SK-N-SH (cell line): ENCODE data around the gene PPP1R3C. TPM values are rescaled to one million over a fixed set of nuclear protein-coding genes. Genes with fewer than 3 reads are reported as not detected.

Source experiments
- CTCF ChIA-PET: fragments of 300-600, 350-600 bp; formaldehyde crosslinking; extraction: SDS; loops from one replicate; lab custom pipeline; 2021; lab: Yijun Ruan, JAX
- POLR2A ChIA-PET: fragments of 350-600 bp; sonication (Branson Sonifier 250); formaldehyde crosslinking; extraction: SDS; loops from one replicate; lab custom pipeline; 2020; ENCODE audit warnings: antibody characterized with exemption, inconsistent platforms; lab: Yijun Ruan, JAX
- DNase-seq: peaks from one replicate; pipeline ENCODE4 v3.0.0; 2012
- H2AFZ ChIP-seq: fragments of 200-600 bp; sonication (generic); 2 replicates; pipeline ENCODE4 v1.8.1; 2016; ENCODE audit warnings: antibody characterized with exemption, mild to moderate bottlenecking, low read depth
- H3F3A ChIP-seq: fragments of 200-600 bp; sonication (generic); replicated peaks from 2 replicates; pipeline ENCODE3; 2016; ENCODE audit warnings: antibody characterized with exemption, mild to moderate bottlenecking; ENCODE audit not compliant: insufficient read depth
- H3K27ac ChIP-seq, 2 experiments: fragments of 200-500 bp in 1 of 2; fragments of 200-600 bp in 1 of 2; sonication (Bioruptor generic) in 1 of 2; sonication (generic), shearing (Covaris generic) in 1 of 2; 2 replicates each; pipeline versions ENCODE4 v1.5.1 to v1.6.1; 2014 to 2016; ENCODE audit warnings: low read depth in 2 of 2, inconsistent platforms in 1 of 2, low read length in 1 of 2, mild to moderate bottlenecking in 1 of 2, mixed read lengths in 1 of 2
- H3K27me3 ChIP-seq: fragments of 200-600 bp; sonication (generic), shearing (Covaris generic); 2 replicates; pipeline ENCODE4 v1.6.1; 2016; ENCODE audit warnings: mixed run types; ENCODE audit not compliant: insufficient read depth
- H3K36me3 ChIP-seq, 2 experiments: fragments of 200-500 bp in 1 of 2; fragments of 200-600 bp in 1 of 2; sonication (Bioruptor generic) in 1 of 2; sonication (generic) in 1 of 2; replicated peaks in 1 of 2; 2 replicates each; pipeline versions ENCODE3 to v1.5.1; 2014 to 2016; ENCODE audit warnings: low read length in 1 of 2, mild to moderate bottlenecking in 1 of 2; ENCODE audit not compliant: insufficient read depth in 2 of 2, control insufficient read depth in 1 of 2
- H3K4me1 ChIP-seq, 2 experiments: fragments of 200-500 bp in 1 of 2; fragments of 200-600 bp in 1 of 2; sonication (Bioruptor generic) in 1 of 2; sonication (generic), shearing (Covaris generic) in 1 of 2; 2 replicates each; pipeline versions ENCODE4 v1.5.1 to v1.6.1; 2014 to 2016; ENCODE audit warnings: low read depth in 1 of 2, low read length in 1 of 2, mixed run types in 1 of 2; ENCODE audit not compliant: insufficient read depth in 2 of 2, control insufficient read depth in 1 of 2
- H3K4me2 ChIP-seq: fragments of 200-600 bp; sonication (generic), shearing (Covaris generic); 2 replicates; pipeline ENCODE4 v1.6.1; 2017; ENCODE audit warnings: mixed run types
- H3K4me3 ChIP-seq, 2 experiments: fragments of 200-500 bp in 1 of 2; fragments of 200-600 bp in 1 of 2; sonication (Bioruptor generic) in 1 of 2; sonication (generic), shearing (Covaris generic) in 1 of 2; 2 replicates each; pipeline versions ENCODE4 v1.5.1 to v1.8.1; 2014 to 2016; ENCODE audit warnings: low read depth in 2 of 2, inconsistent platforms in 1 of 2, low read length in 1 of 2, mild to moderate bottlenecking in 1 of 2, mixed read lengths in 1 of 2, moderate library complexity in 1 of 2
- H3K79me2 ChIP-seq: fragments of 200-600 bp; sonication (generic); 2 replicates; pipeline ENCODE4 v1.8.1; 2017; ENCODE audit warnings: mild to moderate bottlenecking; ENCODE audit not compliant: insufficient read depth
- H3K9ac ChIP-seq: fragments of 200-600 bp; sonication (generic); 2 replicates; pipeline ENCODE4 v1.6.1; 2017; ENCODE audit warnings: mixed run types
- H3K9me2 ChIP-seq: fragments of 200-600 bp; sonication (generic); 2 replicates; pipeline ENCODE4 v1.6.1; 2017; ENCODE audit warnings: mixed run types
- H3K9me3 ChIP-seq: fragments of 200-600 bp; sonication (generic); 2 replicates; pipeline ENCODE4 v1.6.1; 2017; ENCODE audit warnings: mixed run types, mild to moderate bottlenecking, moderate library complexity
- H4K20me1 ChIP-seq: fragments of 200-600 bp; sonication (generic); 2 replicates; pipeline ENCODE4 v1.6.1; 2017; ENCODE audit warnings: mild to moderate bottlenecking, mixed run types; ENCODE audit not compliant: insufficient read depth
- CHD2 ChIP-seq: fragments of 150-350 bp; IDR thresholded peaks from 2 replicates; pipeline ENCODE4 v1.6.1; 2018; ENCODE audit warnings: low read length; ENCODE audit not compliant: partially characterized antibody
- CTCF ChIP-seq: fragments of 200-600 bp; sonication (generic); IDR thresholded peaks from 2 replicates; pipeline ENCODE4 v1.6.1; 2017; ENCODE audit warnings: antibody characterized with exemption, mild to moderate bottlenecking, moderate library complexity
- ELF1 ChIP-seq: IDR thresholded peaks from 2 replicates; pipeline ENCODE4 v1.4.0; 2012
- EZH2phosphoT487 ChIP-seq: fragments of 200-600 bp; sonication (generic); IDR thresholded peaks from 2 replicates; pipeline ENCODE4 v1.6.1; 2017; ENCODE audit warnings: low read depth, mixed run types, mild to moderate bottlenecking, antibody characterized with exemption, moderate library complexity, borderline replicate concordance
- FOSL2 ChIP-seq: IDR thresholded peaks from 2 replicates; pipeline ENCODE4 v1.4.0; 2012; ENCODE audit warnings: low read depth, mild to moderate bottlenecking, moderate library complexity, borderline replicate concordance
- FOXM1 ChIP-seq: IDR thresholded peaks from 2 replicates; pipeline ENCODE4 v1.4.0; 2012; ENCODE audit warnings: low read depth, mild to moderate bottlenecking
- MEF2A ChIP-seq: IDR thresholded peaks from 2 replicates; pipeline ENCODE4 v1.4.0; 2012; ENCODE audit warnings: low read depth, borderline replicate concordance
- PBX3 ChIP-seq: IDR thresholded peaks from 2 replicates; pipeline ENCODE4; 2012
- RAD21 ChIP-seq: IDR thresholded peaks from 2 replicates; pipeline ENCODE4 v1.6.1; 2012; ENCODE audit warnings: mild to moderate bottlenecking, low read length
- SIN3A ChIP-seq: IDR thresholded peaks from 2 replicates; pipeline ENCODE4 v1.6.1; 2012; ENCODE audit warnings: low read depth, mild to moderate bottlenecking, low read length, moderate library complexity, borderline replicate concordance
- TAF1 ChIP-seq: IDR thresholded peaks from 2 replicates; pipeline ENCODE4 v1.6.1; 2012; ENCODE audit warnings: low read depth, mild to moderate bottlenecking, low read length, moderate library complexity, borderline replicate concordance
- TCF12 ChIP-seq: IDR thresholded peaks from 2 replicates; pipeline ENCODE4 v1.4.0; 2012
- TEAD4 ChIP-seq: IDR thresholded peaks from 2 replicates; pipeline ENCODE4 v1.4.0; 2012; ENCODE audit warnings: mild to moderate bottlenecking, borderline replicate concordance; ENCODE audit not compliant: insufficient read depth
- USF1 ChIP-seq: IDR thresholded peaks from 2 replicates; pipeline ENCODE4 v1.4.0; 2012; ENCODE audit warnings: low read depth, borderline replicate concordance
- USF2 ChIP-seq: fragments of 150-350 bp; IDR thresholded peaks from 2 replicates; pipeline ENCODE4 v1.6.1; 2017; ENCODE audit warnings: antibody characterized with exemption, low read length, low read depth, borderline replicate concordance
- YY1 ChIP-seq: IDR thresholded peaks from 2 replicates; pipeline ENCODE4 v1.4.0; 2012; ENCODE audit warnings: low read depth, mild to moderate bottlenecking
- WGBS: methylation state at CpG from one replicate; pipeline ENCODE4 v1.1.6; 2017; ENCODE audit warnings: low lambda C conversion rate; 5-methylcytosine and 5-hydroxymethylcytosine counted together
- polyA plus RNA-seq, 3 experiments: library from polyadenylated mRNA; depleted of rRNA; stranded (reverse); fragments of >200 nt; gene quantifications; 2 replicates each; pipeline ENCODE4 v1.2.3, GENCODE V29; 2012

The PPP1R3C gene
- polyA plus RNA-seq, 1 of the 3 experiments (the other 2 are of a cell fraction) = 9.0 TPM

GRCh38 chr10:91603931-91604331 lies 28.9 kb downstream of the PPP1R3C start:
- Histone ChIP-seq H2AFZ (no peak overlapping the region), H3K4me1 (peaks cover 20 to 26% of the 10 kb centered on the region in 2 experiments), H3K9ac (no peak overlapping the region), H3K4me3 (no peak overlapping the region), H3F3A (peaks cover 33% of the 10 kb centered on the region), H3K9me3 (no peaks in the 10 kb centered on the region)
- POLR2A ChIA-PET = no interaction called here
- TF ChIP-seq MEF2A = no peak
- no peak for TF ChIP-seq CTCF
- no peak for TF ChIP-seq USF1
- no peak for TF ChIP-seq YY1
- no peak for TF ChIP-seq TEAD4
- no peak for TF ChIP-seq TAF1
- TF ChIP-seq RAD21 = no peak
- TF ChIP-seq TCF12 = no peak
- no peak for TF ChIP-seq USF2
- TF ChIP-seq PBX3 = no peak
- no peak for TF ChIP-seq EZH2phosphoT487
- TF ChIP-seq CHD2 = no peak
- no peak for TF ChIP-seq FOSL2
- TF ChIP-seq FOXM1 = no peak
- no peak for TF ChIP-seq SIN3A
- no peak for TF ChIP-seq ELF1
- TF ChIP-seq, all 33 proteins: peak for 0
- no peak for DNase-seq
- CTCF ChIA-PET = interaction anchor here (0.9 to 2.2 kb wide), 3 partner anchors 13 to 31 kb away, joined by 3 to 5 read pairs (median 4); no protein-coding TSS in a partner anchor
- Histone ChIP-seq H3K4me2 (peak overlapping the region; percentile 42; the same call in 1 of the 2 replicates), H3K36me3 (no peaks in the 10 kb centered on the region), H3K9me2 (no peaks in the 10 kb centered on the region), H3K79me2 (no peaks in the 10 kb centered on the region), H3K27me3 (no peaks in the 10 kb centered on the region), H4K20me1 (no peaks in the 10 kb centered on the region), H3K27ac (peak overlapping the region; percentile 83 to 89)
- WGBS = 77% methylated on average over 4 of the region's 5 CpGs
